ENCODE data around the gene SMAD2.
A peak's percentile ranks its signal among the peaks of the same experiment; 100 is the strongest.

Gene SMAD2

DNA sequence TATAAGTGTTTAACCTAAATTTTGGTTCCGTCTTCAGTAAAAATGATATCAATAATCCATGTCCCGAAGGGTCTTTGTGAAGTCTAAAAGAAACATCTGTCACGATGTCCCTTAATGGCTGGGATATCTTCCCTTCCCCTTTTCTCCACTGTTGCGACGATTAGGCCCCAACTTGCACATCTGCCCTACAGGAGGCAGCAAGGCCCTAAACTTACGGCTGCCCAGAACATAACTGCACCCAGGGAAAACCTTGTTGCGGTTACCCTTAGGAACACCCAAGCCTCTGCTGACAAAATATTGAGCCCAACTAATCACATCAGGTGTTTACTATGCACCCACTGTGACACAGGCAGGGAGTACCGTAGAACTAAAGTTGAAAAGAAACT, 1.3 kb upstream of the SMAD2 start:
- peak in 5 of 6 experiments; percentile 25 to 69 (median 37) for DNase-seq

DNA sequence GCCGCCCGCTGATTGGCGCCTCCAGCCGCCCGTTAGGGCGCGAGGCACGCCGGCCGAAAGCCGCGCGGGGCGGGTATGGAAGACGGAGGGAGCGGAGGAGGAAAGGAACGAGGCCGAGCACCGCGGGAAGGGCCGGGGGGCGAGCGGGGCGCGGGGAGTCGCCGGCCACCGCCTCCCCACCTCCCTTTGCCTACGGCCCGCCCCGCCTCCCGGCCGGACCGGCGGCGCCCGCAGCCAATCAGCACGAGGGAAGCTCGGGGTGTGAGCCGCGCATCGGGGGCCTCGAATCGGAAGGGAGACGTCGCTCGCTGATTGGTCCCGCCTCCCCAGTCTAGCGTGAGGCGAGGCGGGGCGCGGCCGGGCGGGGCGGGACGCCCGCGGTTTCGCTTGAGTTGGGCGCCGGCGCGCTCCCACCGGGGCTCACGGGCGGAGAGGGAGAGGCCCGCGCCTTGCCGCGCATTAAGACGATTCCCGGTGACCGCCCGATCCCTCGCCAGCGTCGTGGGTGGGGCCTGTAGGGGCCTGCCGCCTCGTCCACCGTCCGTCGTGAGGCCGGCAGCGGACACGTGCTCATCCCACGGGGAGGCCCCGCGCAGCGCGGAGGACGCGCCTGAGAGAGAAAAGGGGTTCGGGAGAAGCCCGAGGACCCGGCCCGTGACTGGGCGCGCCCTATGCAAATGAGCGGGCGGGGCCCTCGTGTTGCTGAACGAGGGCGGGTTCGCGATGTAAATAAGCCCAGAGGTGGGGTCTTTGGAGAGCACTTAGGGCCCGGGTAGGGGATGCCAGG, 665 bp upstream of the SMAD2 start:
- DNase-seq = peak; percentile 87 to 98 (median 94)

DNA sequence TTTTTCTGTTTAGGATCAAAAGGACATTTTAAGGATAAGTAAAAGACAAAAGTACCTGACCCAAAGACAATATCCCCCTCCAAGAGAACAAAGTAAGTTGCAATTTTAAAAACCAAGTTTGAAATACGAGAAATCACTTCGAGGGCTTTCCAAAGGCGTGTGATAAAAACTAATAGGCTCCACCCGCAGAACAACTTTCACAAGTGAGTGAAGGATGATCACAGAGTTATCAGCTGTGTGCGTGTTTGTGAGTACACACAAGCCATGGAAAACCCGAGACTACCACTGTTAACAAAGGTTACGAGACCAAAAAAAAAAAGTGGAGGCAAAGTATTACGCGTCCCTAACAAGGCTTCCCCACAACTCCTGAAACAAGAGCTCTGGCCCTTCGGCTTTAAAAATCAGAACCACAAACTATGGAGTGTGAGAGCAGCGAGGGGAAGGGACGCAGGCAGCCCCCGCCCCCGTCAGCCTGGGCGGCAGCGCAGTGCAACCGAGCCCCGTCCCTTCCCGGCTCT, 719 bp downstream of the SMAD2 start:
- DNase-seq = peak in 3 of 6 experiments; percentile 21 to 66 (median 59)

DNA sequence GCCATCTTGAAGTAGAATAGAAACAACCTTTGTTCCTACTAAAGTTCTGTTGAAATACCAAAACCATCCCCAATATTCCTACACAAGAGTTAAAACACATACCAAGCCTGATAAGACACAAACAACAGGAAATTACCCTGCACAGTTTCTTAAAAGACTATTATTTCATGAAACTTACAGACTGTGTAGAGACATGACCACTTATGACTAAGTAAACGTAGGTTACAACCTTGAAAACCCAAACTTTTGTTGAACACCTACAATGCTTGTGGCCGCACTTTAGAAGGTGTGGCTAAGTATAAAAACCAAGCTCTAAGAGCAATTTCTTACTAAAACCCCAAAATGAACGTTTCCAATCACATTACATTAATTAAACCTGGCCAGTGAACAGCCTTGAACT, 2.0 kb downstream of the SMAD2 start:
- DNase-seq = peak in 2 of 6 experiments; percentile 2 to 6

DNA sequence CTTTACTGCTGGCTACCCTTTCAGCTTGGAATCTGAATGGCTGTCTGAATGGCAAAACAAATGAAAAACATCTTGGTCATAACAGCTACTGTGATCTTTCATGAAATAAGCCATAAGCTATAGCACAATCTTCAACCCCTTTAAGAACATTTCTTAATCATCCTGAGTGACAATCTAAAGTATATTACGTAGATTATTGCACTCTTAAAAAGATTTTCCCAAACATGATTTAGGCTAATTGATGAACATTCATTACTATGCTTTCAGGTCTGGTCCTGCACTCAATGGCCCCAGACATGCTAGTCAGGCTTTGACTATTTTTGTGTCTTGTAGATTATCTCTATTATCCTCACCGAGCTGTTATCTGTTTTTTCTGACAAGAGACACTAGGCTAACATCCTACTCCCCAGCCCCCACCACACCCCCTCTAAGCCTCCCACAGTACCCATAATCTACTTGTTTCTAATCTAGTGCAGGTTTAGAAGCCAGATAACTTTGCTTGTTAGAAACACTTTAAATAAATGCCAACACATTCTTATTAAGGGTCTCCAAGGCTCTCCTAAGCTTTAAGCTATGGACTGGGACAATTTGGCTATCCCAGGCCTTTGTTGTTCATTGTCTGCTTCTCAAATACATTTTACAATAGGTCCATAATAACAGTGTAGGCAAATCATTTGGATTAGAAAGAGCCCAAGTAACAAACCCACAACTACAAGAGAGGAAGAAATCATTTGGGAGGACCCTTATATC, 4.2 kb downstream of the SMAD2 start:
- no peak for DNase-seq

DNA sequence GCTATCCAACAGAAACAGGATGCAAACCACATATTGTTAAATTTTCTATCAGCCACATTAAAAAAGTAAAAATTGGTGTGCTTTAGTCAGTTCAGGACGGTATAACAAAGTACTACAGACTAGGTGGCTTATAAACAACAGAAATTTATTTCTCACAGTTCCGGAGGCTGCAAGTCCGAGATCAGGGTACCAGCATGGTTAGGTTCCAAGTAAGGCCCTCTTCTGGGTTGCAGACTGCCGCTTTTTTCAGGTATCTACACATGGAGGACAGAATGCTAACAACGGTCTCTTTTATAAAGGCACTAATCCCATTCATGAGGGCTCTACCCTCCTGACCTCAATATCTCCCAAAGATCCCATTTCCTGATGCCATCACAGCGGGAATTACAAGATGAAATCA, 10.5 kb downstream of the SMAD2 start:
- no peak for DNase-seq

DNA sequence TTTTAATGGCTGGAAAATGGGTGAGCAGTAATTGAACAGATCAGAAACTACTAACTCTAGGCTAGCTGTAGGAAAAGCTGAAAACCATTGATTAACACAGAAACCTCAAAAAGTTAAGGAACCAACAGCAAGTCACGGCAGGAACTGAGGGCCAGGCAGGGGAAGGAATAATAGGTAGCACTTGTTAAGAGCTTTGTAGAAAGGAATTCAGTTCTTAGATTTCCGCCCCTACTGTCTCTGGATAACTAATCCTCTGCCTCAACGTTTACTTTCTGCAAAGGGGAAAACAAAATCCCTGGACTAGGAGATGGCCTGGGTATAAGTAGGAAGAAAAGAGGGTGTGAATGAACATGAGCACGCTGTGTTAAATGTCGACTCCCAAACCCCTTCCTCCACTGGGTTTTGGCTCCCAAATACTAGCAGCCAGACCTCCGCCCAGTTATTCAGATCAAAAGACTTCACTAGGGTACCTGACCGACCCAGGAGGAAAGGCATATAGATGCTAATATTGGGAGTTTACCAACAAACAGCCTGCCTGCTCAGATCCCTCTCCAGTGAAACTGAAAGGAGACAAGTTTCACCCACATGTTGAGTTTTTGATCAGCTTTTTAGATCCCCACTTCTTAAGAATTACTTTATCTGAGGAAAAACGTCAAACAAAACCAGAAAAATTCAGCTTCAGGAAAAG, 12.4 kb downstream of the SMAD2 start:
- DNase-seq = no peak

DNA sequence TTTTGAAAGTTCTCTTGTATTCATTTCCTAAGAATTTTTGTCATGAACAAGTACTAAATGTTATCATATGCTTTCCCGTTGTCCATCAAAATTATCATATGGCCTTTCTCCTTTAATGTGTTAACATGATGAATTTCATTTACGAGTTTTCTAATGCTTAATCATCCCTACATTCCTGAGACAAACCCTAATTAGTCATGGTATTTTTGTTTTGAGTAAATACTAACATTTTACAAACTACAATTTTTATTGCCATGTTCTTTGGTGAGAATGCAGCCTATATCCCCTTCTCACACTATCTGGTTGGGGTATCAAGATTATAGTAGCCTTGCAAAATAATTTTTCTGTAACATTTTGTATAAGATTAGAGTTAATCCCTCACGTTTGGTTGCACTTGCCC, 14.5 kb downstream of the SMAD2 start:
- no peak for DNase-seq

DNA sequence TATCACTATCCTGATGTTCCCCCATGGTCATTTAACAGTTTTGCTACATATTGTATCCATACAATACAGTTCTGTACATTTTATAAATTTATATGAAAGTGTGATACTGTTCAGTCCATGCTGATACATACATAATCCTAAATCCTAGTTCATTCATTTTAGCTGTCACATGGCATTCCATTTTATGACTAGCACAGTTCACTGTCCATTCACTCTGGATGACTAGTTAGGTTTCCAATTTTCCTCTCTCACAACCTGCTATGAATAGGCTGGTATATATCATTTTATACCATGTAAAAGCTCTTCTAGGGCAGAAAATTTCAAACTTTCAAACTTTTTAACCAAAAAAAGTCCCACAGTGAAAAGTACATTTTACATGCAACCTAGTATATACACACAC, 15.2 kb downstream of the SMAD2 start:
- DNase-seq = no peak

DNA sequence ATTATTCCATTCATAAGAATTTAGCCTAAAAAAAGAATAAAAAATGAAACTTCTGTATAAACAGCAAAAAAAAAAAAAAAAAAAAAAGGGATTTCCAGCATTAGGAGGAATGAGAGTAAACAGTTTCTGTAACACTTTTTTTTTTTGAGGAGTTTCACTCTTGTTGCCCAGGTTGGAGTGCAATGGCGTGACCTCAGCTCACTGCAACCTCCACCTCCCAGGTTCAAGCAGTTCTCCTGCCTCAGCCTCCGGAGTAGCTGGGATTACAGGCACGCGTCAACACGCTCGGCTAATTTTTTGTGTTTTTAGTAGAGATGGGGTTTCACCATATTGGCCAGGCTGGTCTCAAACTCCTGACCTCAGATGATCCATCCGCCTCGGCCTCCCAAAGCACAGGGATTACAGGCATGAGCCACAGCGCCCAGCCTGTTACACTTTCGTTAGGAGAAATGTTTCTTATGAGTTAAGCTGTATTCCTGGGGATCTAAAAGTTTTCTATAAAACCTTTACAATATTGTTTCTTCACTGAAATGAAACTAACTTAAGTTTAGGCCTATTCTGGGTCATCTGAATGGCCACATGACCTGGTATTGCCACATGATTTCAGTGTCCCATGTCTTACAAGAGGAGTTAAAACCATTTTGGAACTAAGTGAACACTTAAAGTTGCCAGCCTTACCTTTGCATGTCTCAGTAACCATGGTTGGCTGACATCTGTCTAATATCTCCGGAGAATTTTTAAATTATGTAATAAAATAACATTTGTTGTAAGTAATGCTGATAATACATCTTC, 17.5 kb downstream of the SMAD2 start:
- DNase-seq = no peak

DNA sequence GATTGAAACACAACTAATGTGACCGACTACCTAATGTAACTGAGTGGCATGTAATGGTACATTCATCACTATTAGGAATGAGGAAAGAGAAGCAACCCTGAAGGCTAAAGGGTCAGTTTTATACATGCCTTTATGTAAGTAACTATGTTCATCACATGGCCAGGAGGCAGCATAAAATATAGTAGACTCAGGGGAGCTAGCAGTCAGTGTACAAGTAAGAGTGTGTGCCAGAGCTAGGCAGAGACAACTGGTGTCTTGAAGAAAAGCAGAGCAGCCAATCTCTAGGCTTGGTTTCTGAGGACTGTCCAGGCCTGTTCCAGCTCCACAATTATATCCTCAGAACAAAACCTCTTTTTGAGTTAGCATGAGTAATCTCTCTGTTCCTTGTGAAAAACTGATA, 18.1 kb downstream of the SMAD2 start:
- no peak for DNase-seq

DNA sequence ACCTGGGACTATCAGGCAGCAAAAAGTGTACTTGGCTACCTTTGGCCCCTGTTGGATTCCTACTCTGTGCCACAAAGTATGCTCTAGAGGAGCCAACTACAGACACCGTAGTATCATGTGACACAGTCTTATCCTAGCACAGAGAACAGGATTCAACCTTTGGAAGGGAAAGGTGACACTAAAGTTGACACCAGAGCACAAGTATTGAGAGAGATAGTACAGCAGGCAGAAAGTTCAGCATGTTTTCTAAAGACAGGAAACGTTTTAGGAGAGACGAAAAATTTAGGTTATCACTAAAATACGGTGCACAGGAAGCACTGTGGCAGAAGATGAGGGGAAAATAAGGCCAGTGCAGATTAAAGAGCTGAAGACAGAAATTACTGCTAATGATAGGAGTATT, 18.6 kb downstream of the SMAD2 start:
- peak in 2 of 6 experiments; percentile 11 to 26 for DNase-seq

DNA sequence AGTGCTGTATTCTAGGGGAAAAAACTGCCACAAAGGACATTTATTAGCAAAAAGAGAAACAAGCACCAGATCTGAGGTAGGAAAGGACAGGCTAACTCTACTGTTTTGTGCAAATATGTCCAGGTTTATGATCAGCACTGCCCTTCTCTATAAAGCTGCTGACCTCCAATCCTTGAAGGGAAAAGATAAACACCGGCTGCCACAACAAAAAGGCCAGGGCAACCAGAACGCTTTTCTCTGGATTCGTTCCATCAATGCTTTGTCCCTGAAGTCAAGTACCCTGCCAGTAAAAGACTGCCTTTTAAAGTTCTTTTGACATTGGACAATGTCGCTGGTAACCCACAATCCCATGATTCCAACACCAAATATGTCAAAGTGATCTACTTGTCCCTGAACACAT, 21.0 kb downstream of the SMAD2 start:
- no peak for DNase-seq

DNA sequence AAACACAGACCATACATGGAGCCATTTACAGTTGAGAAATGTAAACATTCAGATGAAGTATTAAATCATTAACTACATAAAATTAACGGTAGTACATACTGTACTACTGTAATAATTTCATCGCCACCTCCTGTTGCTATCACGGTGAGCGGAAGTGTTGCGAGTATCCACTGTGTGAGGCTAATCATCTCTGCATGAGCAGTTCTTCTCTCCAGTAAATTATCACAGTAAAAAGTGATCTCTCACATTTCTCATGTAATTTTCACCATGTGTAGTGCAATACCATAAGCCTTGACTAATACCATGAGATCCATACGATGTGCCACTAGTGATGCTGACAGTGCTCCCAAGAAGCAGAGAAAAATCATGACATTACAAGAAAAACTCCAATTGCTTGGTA, 21.9 kb downstream of the SMAD2 start:
- no peak for DNase-seq

DNA sequence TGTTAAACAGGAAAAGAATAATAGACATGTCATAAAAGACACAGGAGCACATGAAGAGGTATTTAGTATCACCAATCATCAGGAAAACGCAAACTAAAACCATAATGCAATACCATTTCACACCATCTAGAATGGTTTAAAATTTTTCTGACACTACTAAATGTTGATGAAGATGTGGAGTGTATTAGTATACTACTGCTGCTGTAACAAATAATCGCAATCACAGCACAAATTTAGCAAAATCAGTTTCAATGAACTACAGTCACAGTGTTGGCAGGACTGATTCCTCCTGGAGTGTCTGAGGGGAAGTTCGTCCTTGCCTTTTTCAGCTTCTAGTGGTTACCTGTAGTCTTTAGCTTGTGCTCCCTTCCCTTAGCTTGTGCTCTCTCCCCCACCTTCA, 24.1 kb downstream of the SMAD2 start:
- no peak for DNase-seq

DNA sequence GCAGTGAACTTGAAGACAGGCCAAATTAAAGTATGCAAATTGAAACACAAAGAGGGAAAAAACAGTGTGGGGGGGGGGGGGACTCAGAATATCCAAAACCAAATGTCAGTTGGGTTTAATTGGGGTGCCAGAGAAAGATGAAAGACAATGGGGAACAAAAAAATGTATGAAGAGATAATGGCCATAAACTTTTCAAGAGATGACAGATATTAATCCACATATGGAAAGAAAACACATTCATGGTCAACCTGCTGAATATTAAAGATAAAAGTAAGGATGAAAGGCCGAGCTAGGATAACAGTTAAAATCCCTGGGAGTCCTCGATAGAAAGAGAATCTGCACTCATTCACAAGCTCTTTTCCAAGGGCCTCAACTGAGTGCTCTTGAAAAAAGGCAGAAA, 26.6 kb downstream of the SMAD2 start:
- no peak for DNase-seq

DNA sequence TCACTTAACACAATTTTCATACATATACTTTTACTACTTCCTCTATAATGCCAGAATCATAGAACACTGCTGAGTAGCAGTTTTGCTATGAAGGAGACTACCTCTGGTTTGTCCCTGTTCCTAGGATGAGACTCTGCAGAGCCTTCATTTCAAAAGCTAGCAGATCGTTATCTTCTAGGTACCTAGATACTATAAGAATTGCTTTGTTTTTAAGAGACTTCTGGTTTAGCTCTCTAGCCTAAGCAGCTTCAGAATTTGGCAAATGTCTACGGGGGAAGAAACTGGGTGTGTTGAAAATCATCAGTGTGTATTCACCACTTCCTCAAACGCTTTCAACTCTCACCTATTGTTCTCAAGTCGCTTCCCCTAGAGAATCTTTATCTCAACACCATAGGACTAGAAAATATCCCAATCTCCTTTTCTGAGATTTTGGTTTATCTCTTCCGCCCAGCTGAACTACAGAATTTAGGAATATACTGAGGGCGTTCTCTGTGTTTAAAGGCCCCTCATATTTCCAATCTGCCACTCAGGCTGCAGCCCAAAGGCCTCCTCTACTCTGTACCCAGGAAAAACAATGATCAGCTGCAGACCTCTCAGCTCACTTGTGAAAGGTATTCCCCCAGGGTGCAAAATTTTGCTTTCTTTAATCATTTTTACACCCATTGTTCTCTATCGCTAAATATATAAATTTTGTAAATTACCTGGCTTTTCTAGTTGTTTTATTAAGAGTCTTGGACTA, 28.7 kb downstream of the SMAD2 start:
- peak in 3 of 6 experiments; percentile 63 to 69 (median 63) for DNase-seq

DNA sequence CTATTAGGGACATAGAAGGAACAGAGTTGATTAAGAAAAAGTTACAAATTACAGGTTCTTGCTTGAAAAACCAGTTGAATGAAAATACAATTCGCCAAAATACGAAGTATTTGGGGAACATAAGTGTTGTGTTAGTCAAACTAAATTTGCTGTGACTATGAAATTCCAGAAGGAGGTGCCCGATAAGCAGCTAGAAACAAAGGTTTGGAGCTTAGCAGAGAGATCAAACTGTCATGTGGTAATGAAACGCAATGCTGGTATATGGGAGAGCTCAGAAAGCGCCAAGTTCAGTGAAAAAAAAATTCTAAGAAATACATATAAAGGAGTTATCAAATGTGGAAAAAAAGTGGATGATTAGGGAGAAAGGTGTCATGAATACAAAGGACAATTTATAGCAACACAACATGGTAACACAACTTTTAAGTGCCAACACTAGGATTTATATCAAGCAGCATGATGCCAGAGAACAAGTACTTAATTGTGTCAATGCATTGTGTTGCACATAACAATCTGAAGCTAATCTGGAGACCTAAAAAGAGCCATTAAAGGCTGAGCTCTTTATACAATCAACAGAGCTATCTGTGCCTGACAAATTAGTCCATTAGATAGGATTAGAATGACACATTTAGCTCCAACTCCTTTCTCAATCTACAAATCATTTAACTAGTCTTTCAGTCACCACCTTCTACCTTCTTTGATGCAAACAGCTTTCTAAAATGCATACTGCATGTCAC, 31.2 kb downstream of the SMAD2 start:
- no peak for DNase-seq

DNA sequence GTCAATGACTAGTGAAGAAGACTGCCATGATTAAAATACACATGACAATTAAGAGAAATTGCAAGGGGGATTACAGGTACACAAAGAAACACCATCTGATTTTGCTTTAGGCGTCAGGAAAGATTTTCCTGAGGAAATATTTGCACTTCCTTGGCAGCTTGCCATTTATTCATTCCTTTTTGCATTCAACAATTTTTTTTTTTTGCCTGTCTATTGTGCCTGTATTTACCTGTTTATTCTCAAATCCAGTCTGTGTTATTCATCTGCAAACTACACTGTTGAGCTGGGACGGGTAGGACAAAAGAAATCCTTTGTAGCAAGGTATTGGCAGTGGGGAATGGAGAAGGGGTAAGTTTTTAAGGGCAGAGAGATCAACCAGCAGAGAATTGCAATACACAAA, 31.8 kb downstream of the SMAD2 start:
- DNase-seq = no peak

DNA sequence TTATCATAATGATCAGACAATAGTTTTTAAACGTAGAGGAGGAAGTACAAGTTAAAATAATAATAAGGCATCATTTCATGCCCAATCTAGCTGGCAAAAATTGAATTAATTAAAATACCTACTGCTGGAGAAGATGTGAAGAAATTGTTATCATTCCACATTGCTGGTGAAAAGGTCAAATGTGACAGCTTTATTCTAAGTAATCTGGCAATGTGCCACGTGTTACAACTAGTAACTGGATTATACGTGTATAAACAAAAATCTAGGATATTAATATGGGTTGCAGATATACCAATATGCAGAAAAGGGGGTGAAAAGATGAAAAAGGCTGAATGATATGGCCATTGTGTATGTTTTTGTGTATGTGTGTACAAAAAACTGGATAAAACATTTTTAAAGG, 32.4 kb downstream of the SMAD2 start:
- DNase-seq = no peak

DNA sequence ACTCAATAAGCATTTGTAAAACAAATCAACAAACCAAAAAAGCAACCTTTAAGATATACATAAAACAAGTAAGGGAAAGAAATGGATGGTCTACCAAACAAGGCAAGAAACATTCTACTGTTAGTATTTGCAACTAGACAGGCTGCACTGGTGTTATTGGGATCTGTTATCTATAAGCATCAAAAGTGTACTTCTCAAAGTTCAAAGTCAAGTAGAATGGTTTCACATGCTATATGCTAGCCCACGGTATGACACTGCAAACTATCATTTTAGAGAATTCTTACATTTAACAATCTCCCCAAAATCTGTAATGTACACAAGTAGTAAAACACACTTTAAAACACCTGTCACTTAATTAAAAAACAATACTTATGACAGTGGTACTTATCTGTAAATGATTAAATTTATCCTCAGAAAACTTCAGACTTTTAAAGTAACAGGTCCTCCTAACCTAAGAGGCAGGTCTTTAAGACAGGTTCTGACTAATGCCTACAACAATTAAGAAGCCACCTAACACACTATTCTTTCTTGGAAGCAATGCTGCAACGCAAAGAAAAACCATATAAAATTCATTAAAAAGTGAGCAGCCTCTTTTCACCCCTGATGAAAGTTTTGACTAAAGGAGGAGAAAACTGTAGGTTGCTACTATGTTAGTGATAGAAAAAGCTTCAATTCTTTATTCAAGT, 34.8 kb downstream of the SMAD2 start:
- no peak for DNase-seq
